Right cardiac atrium (tissue), 5 donors: Measurements from ENCODE around the gene NUP62. TPM values are rescaled to one million over a fixed set of nuclear protein-coding genes. Genes with fewer than 3 reads are reported as not detected.
A peak's percentile ranks its signal among the peaks of the same experiment; 100 is the strongest.

ENCODE experiments used
- ATAC-seq, 2 donors: fragments of 200-7000 bp; cut with Tn5 transposase; one replicate each; pipeline versions ENCODE4 v1.8.0 to v1.9.1; 2020; ENCODE audit warnings: moderate library complexity in 2 of 2, mild to moderate bottlenecking in 1 of 2
- DNase-seq, 3 donors: peaks; one replicate each; pipeline ENCODE4 v3.0.0-alpha.2; 2020
- H3K27ac ChIP-seq: one replicate; pipeline ENCODE4 v1.5.1; 2013; ENCODE audit warnings: mild to moderate bottlenecking, low read length, control low read depth, moderate library complexity
- H3K27me3 ChIP-seq: one replicate; pipeline ENCODE4 v1.6.1; 2013; ENCODE audit not compliant: control insufficient read depth, insufficient read depth
- H3K4me1 ChIP-seq: one replicate; pipeline ENCODE4 v1.6.1; 2013; ENCODE audit warnings: low read length; ENCODE audit not compliant: control insufficient read depth, insufficient read depth
- H3K4me3 ChIP-seq: one replicate; pipeline ENCODE4 v1.5.1; 2013; ENCODE audit warnings: low read length, control low read depth
- H3K9me3 ChIP-seq: one replicate; pipeline ENCODE4 v1.6.1; 2013; ENCODE audit warnings: low read length; ENCODE audit not compliant: control insufficient read depth
- WGBS: extraction: QIAGEN DNeasy Blood & Tissue Kit; methylation state at CpG from one replicate; pipeline ENCODE4 v1.1.7; 2013; 5-methylcytosine and 5-hydroxymethylcytosine counted together
- intact Hi-C, 4 donors: fragments of 100-400 bp; cut with DNase I; formaldehyde crosslinking; loops; one replicate each; pipeline versions ENCODE4 v1.11.0 to v1.14.0; 2022 to 2023
- polyA plus RNA-seq: library from polyadenylated mRNA; stranded (reverse); fragments of 200-250 nt; gene quantifications from one replicate; pipeline ENCODE4 v1.2.3, GENCODE V29; 2013
- total RNA-seq, 4 donors: library from RNA; stranded (reverse); fragmentation: NEBNext Ultra II Directional; extraction: Animal tissue kit (Norgen Biotek cat#: 25700); gene quantifications; one replicate each; pipeline ENCODE4 v1.2.1, GENCODE V29; 2021
- donor health status: healthy with polysubstance abuse.
- donor health status: DM: no; HTN: yes; CAD: no.
- donor health status: DM: no; HTN: no; CAD: no.
- donor health status: DM: no; HTN: yes; CAD: no; lungs with severe emphysema.
- donor health status: DM: yes; HTN: yes; CAD: no.

The NUP62 gene
- total and polyA plus RNA-seq, 5 donors = 19.9 to 34.0 (median 29.2) TPM

DNA sequence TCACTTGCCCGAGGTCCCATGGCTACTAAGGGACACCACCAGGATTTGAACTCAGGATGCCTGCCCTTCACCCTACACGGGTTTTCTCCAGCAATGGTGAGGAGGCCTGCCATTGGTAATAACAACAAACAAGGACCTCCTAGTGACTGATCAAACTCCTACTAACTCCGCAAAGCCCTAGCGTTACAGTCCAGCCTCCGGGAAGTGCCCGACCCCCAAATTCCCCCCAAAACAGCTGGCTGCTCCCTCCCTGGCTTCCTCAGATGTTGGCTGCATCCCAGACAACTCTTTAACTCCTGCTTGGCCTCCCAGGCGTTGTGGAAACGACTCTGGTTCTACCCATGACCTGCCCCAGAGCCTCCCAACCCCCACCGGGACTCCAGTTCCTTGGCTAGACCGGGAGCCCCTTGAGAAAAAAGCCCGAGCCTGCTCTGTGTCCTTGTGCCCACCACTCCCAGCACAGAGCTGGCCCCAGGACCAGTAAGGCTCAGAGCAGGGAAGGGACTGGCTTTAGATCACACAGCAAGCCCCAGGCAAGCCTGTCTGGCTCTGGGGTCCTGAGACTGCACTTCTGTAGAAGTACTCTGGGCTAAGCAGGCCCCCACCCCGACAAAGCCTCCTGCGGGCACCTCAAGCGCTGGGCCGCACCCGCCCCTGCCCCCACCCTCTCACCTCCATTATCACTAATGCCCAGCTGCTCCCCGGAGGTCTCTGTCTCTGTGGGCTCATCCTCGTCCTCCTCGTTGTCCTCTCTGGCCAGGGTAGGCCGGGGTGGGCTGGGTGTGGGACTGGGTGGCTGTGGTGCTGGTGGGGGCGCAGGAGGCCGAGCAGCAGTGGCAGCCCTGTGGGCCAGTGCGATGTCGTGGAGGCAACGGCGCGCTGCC, 56.8 kb downstream of the NUP62 start:
- peaks cover 7% of the 10 kb centered on the region for H3K4me1 ChIP-seq
- ATAC-seq (no peak), DNase-seq (peak in 2 of 3 donors; percentile 54 to 57)
- H3K27me3 ChIP-seq = no peaks in the 10 kb centered on the region
- H3K27ac ChIP-seq = no peak overlapping the region
- H3K4me3 ChIP-seq = no peak overlapping the region
- 83% methylated on average over 27 of the region's 27 CpGs for WGBS
- intact Hi-C loops = no loop called here
- H3K9me3 ChIP-seq = no peaks in the 10 kb centered on the region

DNA sequence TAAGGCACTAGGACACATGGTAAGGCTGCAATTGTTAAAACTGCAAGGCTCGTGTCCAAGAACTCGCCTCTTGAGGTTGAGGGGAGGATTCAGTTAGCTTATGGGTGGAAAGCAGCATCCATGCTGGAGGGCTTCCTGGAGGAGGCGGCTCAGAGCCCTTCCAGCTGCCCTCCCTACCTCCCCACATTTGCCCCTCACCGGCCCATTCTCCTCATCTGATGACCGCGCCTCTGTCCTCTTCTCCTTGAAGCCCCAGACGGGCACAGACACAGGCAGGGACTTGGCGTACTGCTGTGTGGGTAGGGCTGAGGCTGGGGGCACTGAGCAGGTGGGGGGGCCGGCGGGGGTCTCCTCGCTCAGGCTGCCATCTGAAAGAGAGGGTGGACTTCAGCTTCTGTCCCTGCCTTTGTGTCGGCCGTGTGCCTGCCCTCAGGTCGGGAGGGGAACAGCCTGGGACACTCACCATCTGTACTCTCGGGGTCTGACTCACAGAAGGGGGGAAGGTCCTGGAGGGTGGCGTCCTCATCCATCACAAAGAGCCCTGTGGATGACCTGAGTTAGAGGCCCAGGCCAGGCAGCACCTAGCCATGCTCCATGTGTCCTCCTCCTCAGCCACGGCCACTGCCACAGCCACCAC, 57.8 kb downstream of the NUP62 start:
- no peak overlapping the region for H3K4me3 ChIP-seq
- DNase-seq (peak in 2 of 3 donors; percentile 55 to 56), ATAC-seq (no peak)
- H3K27ac ChIP-seq = no peak overlapping the region
- 90% methylated on average over 17 of the region's 17 CpGs for WGBS
- no peaks in the 10 kb centered on the region for H3K9me3 ChIP-seq
- H3K4me1 ChIP-seq = peaks cover 7% of the 10 kb centered on the region
- intact Hi-C loops = no loop called here
- no peaks in the 10 kb centered on the region for H3K27me3 ChIP-seq

DNA sequence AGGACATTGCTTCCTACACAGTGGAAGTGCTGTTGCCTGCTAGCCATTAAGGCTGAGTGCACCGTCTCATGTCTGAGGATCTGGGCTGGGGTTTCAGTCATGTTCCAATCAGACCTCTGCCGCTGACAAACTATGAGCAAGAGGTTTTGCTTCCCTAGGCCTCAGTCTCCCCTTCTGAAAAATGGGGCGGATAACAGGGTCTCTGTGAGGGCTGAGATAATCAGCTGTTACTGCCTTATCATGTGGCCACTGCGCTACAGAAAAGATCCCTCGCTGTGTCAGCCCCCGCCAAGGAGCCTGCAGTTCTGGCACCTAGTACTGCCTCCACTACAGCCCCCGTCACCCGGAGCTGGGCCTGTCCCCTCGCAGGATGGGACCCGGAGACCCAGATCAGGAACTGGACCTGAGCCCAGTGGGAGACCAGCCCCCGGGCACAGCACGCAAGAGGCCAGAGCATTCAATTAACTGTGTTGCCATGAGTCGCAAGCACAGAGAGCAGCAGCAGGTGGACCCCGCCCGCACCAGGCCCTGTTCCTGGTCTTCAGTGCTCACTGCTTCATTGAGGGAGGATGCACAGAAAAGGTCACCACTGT, 58.9 kb downstream of the NUP62 start:
- Histone ChIP-seq H3K4me3 (no peak overlapping the region), H3K4me1 (peaks cover 3% of the 10 kb centered on the region), H3K27ac (peak overlapping the region; percentile 86), H3K27me3 (no peaks in the 10 kb centered on the region), H3K9me3 (no peaks in the 10 kb centered on the region)
- peak; percentile 35 to 76 (median 66) for DNase-seq
- intact Hi-C loops = no loop called here
- WGBS = 62% methylated on average over 15 of the region's 15 CpGs
- ATAC-seq = no peak

DNA sequence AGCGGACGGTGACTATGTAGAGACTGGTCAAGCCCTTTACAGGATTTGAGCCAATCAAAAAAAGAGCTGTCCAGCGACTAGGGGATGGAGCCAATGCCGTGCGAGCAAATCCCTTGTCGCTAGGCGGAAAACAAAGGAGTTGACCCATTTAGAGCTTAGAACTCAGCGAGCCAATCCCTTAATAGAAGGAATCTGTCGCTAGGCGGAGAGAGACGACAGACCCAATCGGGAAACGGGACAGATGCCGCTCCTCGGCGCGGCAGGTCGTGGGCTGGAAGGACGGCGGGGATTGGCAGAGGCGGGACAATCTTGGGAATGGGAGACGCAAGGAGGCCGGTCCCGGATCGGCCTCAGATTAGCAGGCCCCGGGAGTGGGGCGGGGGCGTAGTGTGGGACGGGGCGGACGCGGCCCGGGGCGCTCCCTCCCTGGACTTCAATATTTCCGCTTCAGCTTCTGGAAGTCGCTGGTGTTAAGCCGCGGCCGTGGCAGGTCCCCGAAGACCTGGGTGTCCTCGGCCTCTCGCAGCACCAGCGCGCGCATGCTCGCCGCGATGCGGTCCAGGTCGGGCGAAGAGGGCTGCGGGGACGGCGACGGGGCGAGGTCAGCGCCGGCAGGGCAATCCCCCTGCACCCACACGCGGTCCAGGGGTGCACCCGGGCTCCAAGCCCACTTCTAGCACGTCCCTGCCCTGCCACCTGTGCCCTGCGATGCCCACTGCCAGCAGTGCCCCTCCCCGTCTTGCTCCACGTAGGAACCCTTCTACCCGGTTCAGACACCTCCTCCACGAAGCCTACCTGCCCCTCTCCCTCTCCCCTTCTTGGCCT, 59.6 kb downstream of the NUP62 start:
- no peaks in the 10 kb centered on the region for H3K9me3 ChIP-seq
- DNase-seq (peak; percentile 94 to 98 (median 98)), ATAC-seq (peak; percentile 84 to 86)
- H3K27me3 ChIP-seq = no peaks in the 10 kb centered on the region
- peak overlapping the region; percentile 86 for H3K27ac ChIP-seq
- intact Hi-C loops = loop anchor here in 3 of 4 donors (5.0 to 10.0 kb wide), 2 partner anchors 52 to 55 kb away; partner anchors contain the start of genes MED25 (in 3 of the 3) and FUZ (in 2 of the 3)
- H3K4me3 ChIP-seq = peak overlapping the region; percentile 32
- peaks cover 4% of the 10 kb centered on the region for H3K4me1 ChIP-seq
- under 1% methylated on average over 67 of the region's 67 CpGs for WGBS

DNA sequence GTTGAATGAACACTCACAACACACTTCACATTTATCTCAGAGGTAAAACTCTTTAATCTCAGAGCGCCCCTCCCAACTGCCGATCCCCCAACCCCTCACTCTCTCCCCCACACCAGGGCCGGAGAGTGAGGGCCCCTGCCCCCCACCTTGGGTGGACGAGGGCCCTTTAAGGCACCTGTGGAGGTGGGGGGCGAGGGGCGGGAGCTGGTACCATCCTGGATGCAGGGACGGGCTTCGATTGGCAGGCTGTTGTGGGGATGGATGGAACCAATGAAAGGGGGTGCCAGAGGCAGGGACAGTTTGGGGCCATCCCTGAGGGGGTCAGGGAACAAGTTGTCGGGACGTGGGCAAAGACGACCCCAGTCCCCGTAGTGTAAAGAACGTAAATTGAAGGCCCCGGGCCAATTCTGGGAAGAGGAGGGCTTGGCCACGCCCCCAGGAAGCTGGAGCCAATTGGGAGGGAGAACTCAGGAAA, 60.3 kb downstream of the NUP62 start:
- ATAC-seq = peak; percentile 4 to 8
- intact Hi-C loops = loop anchor here in 3 of 4 donors (5.0 to 10.0 kb wide), 2 partner anchors 52 to 54 kb away; partner anchors contain the start of genes MED25 (in 3 of the 3) and FUZ (in 2 of the 3)

DNA sequence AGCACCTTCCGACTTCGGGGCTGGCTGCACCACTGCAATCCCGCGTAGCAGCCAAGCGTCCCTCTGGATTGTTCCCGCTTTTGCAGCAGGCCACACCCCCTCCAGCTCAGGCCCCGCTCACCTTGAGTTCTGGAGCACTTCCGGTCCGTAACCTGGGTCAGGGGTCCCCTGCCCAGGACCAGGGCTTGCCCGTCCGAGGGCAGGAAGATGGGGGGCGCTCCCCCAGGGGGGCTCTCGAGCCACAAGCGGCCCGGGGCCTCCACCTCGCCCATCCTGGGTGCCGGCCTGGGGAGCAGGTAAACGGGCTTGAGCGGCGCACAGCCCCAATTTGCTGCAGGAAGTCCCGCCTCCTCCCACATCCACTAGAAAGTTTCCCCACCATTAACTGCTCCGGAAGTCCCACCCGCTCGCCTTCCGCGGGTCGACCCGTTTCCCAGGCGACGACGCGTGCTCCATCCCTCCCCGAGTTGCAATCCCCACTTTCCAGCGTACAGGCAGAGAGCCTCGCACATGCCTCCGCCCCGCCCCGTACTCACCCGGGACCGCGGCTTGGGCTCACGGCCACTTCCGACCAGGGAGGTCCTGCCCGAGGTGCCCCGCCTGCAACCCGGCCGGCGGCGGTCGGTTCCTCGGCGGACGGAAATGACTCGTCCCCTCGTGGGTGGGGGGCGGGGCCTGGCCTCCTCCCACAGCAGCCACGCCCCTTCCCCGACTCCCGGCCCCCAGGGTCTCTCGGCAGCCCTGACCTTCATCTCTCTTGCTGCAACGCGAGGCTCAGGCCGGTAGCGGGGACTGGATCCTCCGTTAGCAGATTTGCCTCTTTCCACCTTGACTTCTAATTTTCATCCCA, 62.1 kb downstream of the NUP62 start, which contains the start of gene PNKP:
PNKP (minus strand) TSS at position 644 of the 850 bp plus-strand sequence; CDS start at position 272, 372 bp downstream.
- intact Hi-C loops = loop anchor here in 3 of 4 donors (5.0 to 10.0 kb wide), 2 partner anchors 50 to 52 kb away; partner anchors contain the start of genes MED25 (in 3 of the 3) and FUZ (in 2 of the 3)
- H3K27ac ChIP-seq = peak within 1 kb of the TSS; percentile 48
- peaks cover 4% of the 10 kb centered on the region for H3K4me1 ChIP-seq
- WGBS = under 1% methylated on average over 65 of the region's 65 CpGs
- H3K4me3 ChIP-seq = peak within 1 kb of the TSS; percentile 70
- DNase-seq = peak; percentile 95 to 97 (median 96)
- no peaks in the 10 kb centered on the region for H3K9me3 ChIP-seq
- no peaks in the 10 kb centered on the region for H3K27me3 ChIP-seq
- ATAC-seq = peak; percentile 64 to 69

More for the DNA sequence above, 60.3 kb downstream of the NUP62 start:
- H3K27me3 ChIP-seq = no peaks in the 10 kb centered on the region
- H3K4me1 ChIP-seq = peaks cover 4% of the 10 kb centered on the region
- H3K27ac ChIP-seq = peak overlapping the region; percentile 69
- no peaks in the 10 kb centered on the region for H3K9me3 ChIP-seq
- DNase-seq = no peak
- peak overlapping the region; percentile 15 for H3K4me3 ChIP-seq
- WGBS = under 1% methylated on average over 15 of the region's 15 CpGs

DNA sequence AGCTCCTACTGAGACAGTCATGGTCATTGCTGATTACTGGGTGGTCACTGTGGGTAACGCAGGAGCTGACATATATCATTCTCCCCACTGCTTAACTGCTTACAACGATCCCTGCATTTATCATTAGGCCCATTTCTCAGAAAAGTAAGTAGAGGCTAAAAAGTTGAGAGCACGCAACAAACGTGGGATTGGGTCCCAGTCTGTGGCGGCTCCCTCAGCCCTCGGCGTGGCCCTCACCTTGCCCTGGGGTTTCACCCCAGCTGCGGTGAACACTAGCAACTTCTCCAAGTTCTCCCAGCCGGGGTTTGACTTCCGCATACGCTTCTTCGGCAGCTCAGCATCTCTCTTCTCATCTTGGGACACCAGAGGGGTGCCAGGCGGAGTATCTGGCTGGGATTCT, 64.4 kb downstream of the NUP62 start:
- no peak for ATAC-seq
- peak in 1 of 3 donors; percentile 12 for DNase-seq
- Histone ChIP-seq H3K27me3 (no peaks in the 10 kb centered on the region), H3K27ac (no peak overlapping the region), H3K4me1 (peaks cover 2% of the 10 kb centered on the region), H3K9me3 (no peaks in the 10 kb centered on the region), H3K4me3 (no peak overlapping the region)
- intact Hi-C loops = loop anchor here in 3 of 4 donors (5.0 to 10.0 kb wide), 2 partner anchors 48 to 50 kb away; partner anchors contain the start of genes MED25 (in 3 of the 3) and FUZ (in 2 of the 3)
- 89% methylated on average over 13 of the region's 13 CpGs for WGBS

DNA sequence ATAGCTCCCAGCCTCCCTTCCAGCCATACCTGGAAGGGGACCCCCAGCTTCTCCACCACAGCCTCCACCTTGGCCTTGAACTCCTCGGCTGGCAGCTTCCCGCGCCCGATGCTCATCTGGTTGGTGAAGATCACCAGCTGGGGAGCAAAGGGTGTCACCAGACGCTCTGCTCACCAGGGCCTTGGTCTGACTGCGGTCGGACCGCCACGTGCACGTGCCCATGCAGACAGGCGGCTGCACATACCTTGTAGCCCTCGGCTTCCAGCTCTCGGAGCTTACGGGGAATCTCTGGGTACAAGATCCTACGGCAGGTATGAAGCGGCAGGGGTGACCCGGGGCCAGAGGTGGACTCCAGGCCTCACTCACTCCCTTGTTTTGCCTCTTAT, 65.4 kb downstream of the NUP62 start:
- H3K4me3 ChIP-seq = no peak overlapping the region
- WGBS = 91% methylated on average over 17 of the region's 17 CpGs
- DNase-seq (peak; percentile 23 to 62 (median 54)), ATAC-seq (no peak)
- no peaks in the 10 kb centered on the region for H3K9me3 ChIP-seq
- H3K4me1 ChIP-seq = peaks cover 2% of the 10 kb centered on the region
- intact Hi-C loops = loop anchor here in 2 of 4 donors (10.0 kb wide), 1 partner anchor 49 kb away; the partner anchor contains the start of genes FUZ (in 2 of the 2) and MED25 (in 2 of the 2)
- H3K27ac ChIP-seq = no peak overlapping the region
- no peaks in the 10 kb centered on the region for H3K27me3 ChIP-seq

DNA sequence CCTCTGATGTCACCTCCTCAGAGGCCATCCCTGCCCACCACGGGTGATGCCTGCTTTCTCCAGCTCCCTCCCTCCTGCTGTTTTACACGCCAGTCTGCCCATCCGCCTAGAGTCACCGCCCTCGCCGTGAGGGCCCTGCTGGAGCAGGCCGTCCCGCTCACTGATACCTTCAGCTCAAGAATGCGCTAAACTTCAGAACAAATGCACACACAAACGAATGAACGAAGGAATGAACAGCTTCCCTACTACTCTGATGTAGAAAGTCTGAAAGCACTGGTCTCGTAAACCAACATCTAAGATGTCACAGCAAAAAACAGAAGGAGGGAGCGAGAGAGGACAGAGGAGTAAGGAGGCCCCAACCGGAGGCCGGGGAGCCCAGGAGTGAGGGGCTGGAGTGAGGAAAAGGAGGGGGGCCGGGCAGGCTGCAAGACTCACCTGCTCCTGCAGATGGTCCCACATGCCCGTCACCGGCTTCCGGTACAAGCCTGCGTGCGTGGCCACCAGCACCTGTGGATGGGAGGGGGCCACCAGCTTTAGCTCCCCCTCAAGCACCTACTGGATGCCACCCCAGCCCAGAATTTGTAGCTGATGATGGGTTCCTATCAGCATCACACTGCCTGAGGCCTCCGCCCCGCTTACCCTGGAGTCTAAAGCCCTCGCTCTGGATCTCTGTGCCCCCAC, 65.9 kb downstream of the NUP62 start:
- Histone ChIP-seq H3K27me3 (no peaks in the 10 kb centered on the region), H3K4me3 (no peak overlapping the region), H3K27ac (no peak overlapping the region), H3K9me3 (no peaks in the 10 kb centered on the region), H3K4me1 (peaks cover 2% of the 10 kb centered on the region)
- WGBS = 93% methylated on average over 24 of the region's 24 CpGs
- no peak for ATAC-seq
- DNase-seq = peak in 2 of 3 donors; percentile 22 to 40
- intact Hi-C loops = loop anchor here in 2 of 4 donors (10.0 kb wide), 1 partner anchor 49 kb away; the partner anchor contains the start of genes FUZ (in 2 of the 2) and MED25 (in 2 of the 2)
